Measurements from ENCODE around the gene TUBA1C. TPM values are rescaled to one million over a fixed set of nuclear protein-coding genes. Genes with fewer than 3 reads are reported as not detected.
"Not testable (repeated sequence)": the region's sequence is repeated elsewhere in the genome, so short reads cannot be mapped to it uniquely, and the experiment has no call there.

Gene TUBA1C
- polyA plus RNA-seq, 4 donors = 113 to 147 (median 127) TPM

DNA sequence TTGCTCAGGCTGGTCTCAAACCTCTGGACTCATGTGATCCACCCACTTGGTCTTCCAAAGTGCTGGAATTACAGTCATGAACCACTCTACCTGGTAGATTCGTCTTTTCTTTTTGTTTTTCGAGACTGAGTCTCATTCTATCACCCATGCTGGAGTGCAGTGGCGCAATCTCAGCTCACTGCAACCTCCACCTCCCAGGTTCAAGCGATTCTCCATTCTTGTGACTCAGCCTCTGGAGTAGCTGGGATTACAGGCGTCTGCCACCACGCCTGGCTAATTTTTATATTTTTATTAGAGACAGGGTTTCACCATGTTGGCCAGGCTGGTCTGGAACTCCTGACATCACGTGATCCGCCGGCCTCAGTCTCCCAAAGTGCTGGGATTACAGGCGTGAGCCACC, 9.4 kb upstream of the TUBA1C start:
- not testable (repeated sequence) for DNase-seq (ENCODE audit: low read depth in 4 of 4, low spot score in 3 of 4)

DNA sequence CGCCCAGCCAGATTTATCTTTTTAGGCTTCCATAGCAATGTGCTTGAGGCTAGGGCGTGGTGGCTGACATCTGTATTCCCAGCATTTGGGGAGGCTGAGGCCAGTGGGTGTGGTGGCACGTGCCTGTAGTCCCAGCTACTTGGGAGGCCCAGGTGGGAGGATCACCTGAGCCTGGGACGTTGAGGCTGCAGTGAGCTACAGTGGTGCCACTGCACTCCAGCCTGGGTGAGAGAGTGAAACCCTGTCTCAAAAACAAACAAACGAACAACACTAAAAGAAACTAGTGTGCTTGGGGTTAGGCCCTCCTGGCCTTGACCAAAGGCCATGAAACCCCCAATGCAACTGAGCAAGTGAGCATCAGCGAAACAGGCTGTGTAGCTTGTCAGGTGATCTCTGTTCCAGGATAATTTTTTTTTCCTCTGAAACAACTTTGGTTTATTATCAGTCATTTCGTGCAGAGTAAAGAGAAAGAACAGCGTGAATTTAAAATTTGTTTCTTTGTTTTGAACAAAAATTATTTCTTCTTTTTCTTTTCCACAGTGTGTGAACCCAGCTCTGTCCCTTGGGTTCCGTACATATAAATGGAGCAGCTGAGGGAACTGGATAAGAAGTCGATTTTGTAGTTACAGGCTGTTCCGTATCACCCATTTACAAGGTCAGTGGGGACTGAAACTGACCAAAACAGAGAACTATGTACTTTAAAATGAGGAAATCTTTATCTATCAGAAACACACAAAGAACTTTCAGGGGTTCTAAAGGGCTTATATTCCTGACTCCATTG, 8.8 kb upstream of the TUBA1C start:
- no peak for DNase-seq (ENCODE audit: low read depth in 4 of 4, low spot score in 3 of 4)

DNA sequence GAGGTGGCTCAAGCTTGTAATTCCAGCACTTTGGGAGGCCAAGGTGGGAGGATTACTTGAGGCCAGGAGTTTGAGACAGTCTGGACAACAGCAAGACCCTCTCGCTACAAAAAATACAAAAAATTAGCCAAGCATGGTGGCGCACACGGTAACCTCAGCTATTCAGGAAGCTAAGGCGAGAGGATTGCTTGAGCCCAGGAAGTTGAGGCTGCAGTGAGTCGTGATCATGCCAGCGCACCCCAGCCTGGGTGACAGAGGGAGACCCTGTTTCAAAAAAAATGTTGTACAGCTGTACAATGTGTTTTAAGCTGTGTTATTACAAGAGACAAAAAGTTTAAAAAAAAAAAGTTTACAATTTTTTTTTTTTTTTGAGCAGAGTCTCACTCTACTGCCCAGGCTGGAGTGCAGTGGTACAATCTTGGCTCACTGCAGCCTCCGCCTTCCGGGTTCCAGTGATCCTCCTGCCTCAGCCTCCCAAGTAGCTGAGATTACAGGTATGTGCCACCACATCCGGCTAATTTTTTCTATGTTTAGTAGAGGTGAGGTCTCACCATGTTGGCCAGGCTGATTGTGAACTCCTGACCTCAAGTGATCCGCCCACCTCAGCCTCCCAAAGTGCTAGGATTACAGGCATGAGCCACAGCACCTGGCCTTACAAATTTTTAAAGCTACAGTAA, 7.2 kb upstream of the TUBA1C start:
- not testable (repeated sequence) for DNase-seq (ENCODE audit: low read depth in 4 of 4, low spot score in 3 of 4)

GRCh38 chr12:49259452-49259851, 5.4 kb upstream of the TUBA1C start:
- no peak for DNase-seq (ENCODE audit: low read depth in 4 of 4, low spot score in 3 of 4)

- DNase-seq (ENCODE audit: low read depth in 4 of 4, low spot score in 3 of 4) = no peak
These were observed 4.7 kb upstream of the TUBA1C start for GRCh38 chr12:49260166-49260565.

DNA sequence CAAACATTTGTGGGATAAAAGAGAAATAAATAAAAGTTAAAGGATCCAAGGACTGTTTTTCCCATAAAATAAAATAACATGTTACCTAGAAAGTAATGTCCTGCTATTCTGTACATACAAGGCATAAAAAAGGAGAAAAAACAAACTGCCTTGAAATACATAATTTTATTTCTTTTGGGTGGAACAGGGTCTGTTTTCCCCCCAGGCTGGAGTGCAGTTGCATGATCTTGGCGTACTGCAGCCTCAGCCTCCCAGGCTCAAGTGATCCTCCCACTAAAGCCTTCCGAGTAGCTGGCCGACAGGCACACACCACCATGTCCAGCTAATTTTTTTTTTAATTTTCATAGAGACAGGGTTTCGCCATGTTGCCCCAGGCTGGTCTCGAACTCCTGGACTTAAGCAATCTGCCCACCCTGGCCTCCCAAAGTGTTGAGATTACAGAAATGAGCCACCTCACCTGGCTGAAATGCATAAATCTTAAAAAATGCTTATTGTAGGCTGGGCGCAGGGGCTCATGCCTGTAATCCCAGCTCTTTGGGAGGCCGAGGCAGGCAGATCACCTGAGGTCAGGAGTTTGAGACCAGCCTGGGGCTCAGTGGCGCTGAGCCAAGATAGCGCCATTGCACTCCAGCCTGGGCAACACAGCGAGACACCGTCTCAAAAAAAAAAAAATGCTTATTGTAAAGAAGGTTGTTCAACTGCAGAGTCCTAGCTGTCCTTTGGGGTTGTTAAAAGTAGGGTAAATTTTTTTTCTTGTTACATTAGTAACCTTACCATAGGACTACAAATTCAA, 4.1 kb upstream of the TUBA1C start:
- DNase-seq (ENCODE audit: low read depth in 4 of 4, low spot score in 3 of 4) = no peak

DNA sequence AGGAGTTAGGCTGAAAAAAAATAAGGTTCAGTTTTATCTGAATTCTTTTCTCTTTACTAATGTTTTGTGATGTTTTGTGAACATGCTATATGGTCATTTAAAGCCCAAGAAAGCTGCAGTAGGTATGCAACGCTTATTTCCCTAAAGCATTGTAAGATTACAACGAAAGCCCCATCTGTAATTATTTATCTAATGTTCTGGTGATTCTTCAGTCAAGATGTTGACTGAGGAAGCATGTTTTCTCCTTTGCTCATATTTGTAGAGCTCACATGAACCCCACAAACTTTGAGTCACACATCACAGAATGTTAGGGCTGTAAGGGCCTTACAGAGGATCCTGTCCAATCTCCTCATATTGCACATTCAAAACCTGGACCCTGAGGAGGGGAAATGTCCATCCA, 3.2 kb upstream of the TUBA1C start:
- DNase-seq (ENCODE audit: low read depth in 4 of 4, low spot score in 3 of 4) = no peak

DNA sequence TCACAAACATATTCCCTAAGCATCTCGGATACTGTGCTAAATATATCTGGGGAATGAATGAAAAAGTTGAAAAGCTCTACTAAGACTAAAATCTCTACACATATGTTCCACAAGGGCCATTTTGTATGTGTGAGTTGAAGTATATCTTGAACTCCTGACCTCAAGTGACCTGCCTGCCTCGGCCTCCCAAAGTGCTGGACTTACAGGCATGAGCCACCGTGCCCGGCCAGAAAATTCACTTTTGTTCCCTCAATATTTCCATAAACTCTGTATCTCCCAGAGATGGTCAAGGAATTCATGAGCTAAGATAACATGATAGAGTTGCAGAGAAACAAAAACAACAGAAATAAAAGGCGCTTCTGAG, 1.5 kb upstream of the TUBA1C start:
- DNase-seq (ENCODE audit: low read depth in 4 of 4, low spot score in 3 of 4) = no peak

DNA sequence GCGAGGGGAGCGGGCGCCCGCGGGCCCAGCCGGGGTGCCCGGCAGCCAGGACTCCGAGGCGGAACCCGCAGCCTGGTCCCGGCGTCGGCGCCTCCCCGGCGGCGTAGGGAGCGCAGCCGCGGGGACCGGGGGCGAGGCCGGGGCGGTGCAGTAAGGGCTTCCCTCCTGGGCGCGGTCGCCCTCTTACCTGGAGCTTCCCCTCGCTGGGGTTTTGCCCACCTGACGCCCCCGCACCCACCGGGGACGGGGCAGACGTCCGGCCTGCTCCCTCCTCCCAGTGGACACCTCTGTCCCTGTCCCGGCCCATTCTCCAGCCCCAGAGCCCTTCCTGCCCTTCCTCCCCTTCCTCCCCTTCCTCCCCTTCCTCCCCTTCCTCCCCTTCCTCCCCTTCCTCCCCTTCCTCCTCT, 413 bp upstream of the TUBA1C start:
- DNase-seq (ENCODE audit: low read depth in 4 of 4, low spot score in 3 of 4) = no peak

- not testable (repeated sequence) for DNase-seq (ENCODE audit: low read depth in 4 of 4, low spot score in 3 of 4)
These were observed 4.3 kb downstream of the TUBA1C start for GRCh38 chr12:49269191-49269590.

DNA sequence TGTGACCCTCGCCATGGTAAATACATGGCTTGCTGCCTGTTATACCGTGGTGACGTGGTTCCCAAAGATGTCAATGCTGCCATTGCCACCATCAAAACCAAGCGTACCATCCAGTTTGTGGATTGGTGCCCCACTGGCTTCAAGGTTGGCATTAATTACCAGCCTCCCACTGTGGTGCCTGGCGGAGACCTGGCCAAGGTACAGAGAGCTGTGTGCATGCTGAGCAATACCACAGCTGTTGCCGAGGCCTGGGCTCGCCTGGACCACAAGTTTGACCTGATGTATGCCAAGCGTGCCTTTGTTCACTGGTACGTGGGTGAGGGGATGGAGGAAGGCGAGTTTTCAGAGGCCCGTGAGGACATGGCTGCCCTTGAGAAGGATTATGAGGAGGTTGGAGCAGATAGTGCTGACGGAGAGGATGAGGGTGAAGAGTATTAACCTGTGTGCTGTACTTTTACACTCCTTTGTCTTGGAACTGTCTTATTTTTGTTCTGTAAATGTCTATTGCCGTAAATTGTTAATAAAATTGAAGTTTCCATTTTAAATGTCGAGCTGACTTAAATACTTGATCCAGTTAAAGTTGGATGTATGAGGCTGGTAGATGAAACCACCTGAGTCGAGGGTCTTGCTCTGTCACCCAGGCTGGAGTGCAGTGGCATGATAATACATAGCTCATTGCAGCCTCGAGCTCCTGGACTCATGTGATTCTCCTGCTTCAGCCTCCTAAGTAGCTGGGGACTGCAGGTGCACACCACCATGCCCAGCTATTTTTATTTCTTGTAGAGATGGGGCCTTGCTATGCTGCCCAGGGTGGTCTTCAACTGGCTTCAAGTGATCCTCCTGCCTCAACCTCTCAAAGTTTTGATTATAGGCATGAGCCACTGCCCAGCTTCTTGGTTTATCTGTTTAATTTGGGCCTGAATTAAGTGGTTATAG, 8.2 kb downstream of the TUBA1C start:
- DNase-seq (ENCODE audit: low read depth in 4 of 4, low spot score in 3 of 4) = no peak

- no peak for DNase-seq (ENCODE audit: low read depth in 4 of 4, low spot score in 3 of 4)
These were observed 9.0 kb downstream of the TUBA1C start for GRCh38 chr12:49273726-49274395.

DNA sequence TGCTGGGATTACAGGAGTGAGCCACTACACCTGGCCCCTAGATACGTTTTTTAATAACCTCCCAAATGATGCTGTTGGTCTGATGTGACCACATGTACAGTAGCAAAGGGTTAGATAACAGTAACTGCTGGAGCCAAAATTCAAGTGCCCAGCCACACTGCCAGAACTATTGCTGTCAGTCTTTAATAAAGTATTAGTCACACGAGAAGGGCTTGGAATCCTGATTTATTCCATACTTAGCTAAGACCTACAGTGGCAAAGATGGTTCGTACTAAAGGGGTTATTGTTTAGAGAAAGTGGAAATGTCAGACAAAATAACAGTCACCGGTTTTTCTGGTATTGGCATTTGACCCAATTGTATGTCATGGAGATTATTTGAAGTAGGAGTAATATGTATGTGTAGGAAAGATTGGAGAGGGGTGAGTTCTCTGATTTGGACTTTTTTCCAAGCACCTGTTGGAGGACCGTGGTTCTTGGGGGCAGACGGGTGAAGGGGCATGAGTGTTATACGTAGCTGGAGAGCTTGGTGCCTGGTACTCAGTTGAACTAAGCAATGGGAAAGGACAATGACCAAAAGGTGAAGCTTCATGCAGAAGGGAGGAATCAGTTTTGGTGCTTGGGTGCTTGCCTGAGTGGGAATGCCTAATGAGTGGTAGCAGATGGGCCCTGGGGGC, 9.7 kb downstream of the TUBA1C start:
- DNase-seq (ENCODE audit: low read depth in 4 of 4, low spot score in 3 of 4) = no peak

DNA sequence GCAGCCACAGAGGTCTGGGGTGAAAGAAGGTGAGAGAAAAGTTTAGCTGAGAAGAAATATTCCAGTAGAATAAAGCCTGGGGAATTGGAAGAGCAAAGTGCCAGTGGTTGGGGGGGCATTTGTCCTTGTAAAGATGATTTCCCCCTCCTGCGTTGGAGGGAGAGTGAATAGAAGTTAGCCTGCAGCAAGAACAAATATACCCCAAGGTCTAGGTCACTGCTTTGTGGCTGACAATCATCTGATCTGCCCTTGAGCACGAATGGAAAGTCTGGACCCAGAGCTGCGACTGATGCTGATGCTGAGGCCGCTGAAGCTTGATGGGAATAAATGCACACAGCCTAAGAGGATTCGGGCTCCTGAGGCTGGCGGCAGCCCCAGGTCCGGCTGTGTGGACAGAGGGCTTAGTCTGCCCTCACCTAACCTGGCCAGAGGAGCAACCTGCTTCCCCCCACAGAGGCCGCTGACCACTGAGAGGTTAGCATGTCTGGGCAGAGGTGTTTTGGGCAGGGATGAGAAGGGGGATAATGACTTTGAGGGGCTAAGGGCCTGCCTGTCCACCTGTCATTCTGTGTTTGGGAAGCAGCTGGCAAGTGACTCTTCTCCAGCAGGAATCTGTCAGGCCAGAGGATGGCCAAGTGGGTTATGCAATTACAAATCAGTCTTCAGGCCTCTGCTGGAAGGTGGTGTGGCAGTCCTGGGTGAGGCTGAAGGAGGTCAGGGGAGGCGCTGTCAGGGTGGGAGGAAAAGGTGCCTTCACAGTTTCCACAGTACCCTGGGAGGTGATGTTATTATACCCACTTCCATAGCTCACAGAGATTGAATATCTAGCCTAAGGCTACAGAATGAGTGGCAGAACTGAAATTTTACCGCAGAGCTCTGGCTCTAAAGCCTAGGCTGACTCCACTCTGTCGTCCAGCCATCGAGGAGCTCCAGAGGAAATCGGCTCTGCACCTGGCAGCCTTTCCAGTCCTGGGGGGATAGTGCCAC, 11.7 kb downstream of the TUBA1C start:
- no peak for DNase-seq (ENCODE audit: low read depth in 4 of 4, low spot score in 3 of 4)

GRCh38 chr12:49277466-49277865, 12.6 kb downstream of the TUBA1C start:
- no peak for DNase-seq (ENCODE audit: low read depth in 4 of 4, low spot score in 3 of 4)

DNA sequence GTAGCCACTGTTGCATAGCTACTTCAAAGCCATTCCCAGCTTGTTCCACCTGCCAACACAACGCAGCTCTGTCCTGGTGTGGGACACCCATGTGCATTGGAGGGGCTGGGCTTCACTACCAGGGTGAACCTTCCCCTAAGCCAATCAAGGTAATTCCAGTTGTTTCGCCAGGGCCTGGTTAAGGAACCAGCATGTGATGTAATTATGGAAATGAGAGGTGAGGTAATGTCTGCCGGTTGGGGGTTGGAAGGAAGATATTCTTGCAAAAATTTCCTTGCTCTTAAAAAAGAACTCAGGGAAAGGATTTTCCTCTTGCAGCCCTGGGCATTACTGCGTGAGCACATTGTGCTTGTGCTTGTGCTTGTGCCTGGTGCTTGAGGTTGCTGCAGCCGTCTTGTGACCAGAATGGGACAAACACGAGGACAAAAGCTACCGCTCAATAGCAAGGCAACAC, 14.9 kb downstream of the TUBA1C start:
- DNase-seq (ENCODE audit: low read depth in 4 of 4, low spot score in 3 of 4) = no peak

DNA sequence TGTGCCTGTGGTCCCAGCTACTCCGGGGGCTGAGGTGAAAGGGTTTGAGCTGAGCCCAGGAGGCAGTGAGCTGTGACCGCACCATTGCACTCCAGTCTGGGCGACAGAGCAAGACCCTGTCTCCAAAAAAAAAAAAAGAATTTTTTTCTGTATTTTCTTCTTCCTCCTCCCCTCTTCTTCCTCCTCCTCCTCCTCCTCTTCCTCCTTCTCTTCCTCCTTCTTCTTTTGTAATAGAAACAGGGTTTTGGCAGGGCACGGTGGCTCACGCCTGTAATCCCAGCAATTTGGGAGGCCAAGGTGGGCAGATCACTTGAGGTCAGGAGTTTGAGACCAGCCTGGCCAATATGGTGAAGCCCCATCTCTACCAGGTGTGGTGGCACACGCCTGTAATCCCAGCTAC, 15.7 kb downstream of the TUBA1C start:
- DNase-seq (ENCODE audit: low read depth in 4 of 4, low spot score in 3 of 4) = not testable (repeated sequence)

- DNase-seq (ENCODE audit: low read depth in 4 of 4, low spot score in 3 of 4) = no peak
These were observed 17.4 kb downstream of the TUBA1C start for GRCh38 chr12:49282302-49282701.
